ENCODE measurements around the gene OSBPL6. TPM values are rescaled to one million over a fixed set of nuclear protein-coding genes. Genes with fewer than 3 reads are reported as not detected.

Gene OSBPL6
- total RNA-seq, 4 donors from 2014 or later = 1.8 to 6.1 (median 3.4) TPM

GRCh38 chr2:178264211-178264610 is 69.9 kb downstream of the OSBPL6 start:
- no peaks in the 10 kb centered on the region for H3K9me3 ChIP-seq

GRCh38 chr2:178265851-178266250 is 71.5 kb downstream of the OSBPL6 start:
- H3K36me3 ChIP-seq = no peaks in the 10 kb centered on the region
- no peak for DNase-seq
- TF ChIP-seq CTCF (IDR thresholded peaks at IDR 0.05) (no peak), POLR2A (IDR thresholded peaks at IDR 0.05) (no peak)
- H3K4me1 ChIP-seq = no peaks in the 10 kb centered on the region
- no peaks in the 10 kb centered on the region for H3K27me3 ChIP-seq
- H3K27ac ChIP-seq = no peak overlapping the region
- no peak overlapping the region for H3K4me3 ChIP-seq
- intact Hi-C loops (cut with DNase I) = no loop called here
- WGBS, 2 donors = 71 to 80% methylated on average over 6 of the region's 6 CpGs
- H3K9me3 ChIP-seq = no peaks in the 10 kb centered on the region

More at GRCh38 chr2:178264211-178264610, 69.9 kb downstream of the OSBPL6 start:
- TF ChIP-seq POLR2A (IDR thresholded peaks at IDR 0.05) = no peak
- TF ChIP-seq CTCF (IDR thresholded peaks at IDR 0.05) = no peak
- H3K27me3 ChIP-seq = no peaks in the 10 kb centered on the region
- no peak for DNase-seq
- 67 to 73% methylated on average over 2 of the region's 2 CpGs for WGBS, 2 donors
- H3K4me3 ChIP-seq = no peak overlapping the region
- intact Hi-C loops (cut with DNase I) = no loop called here
- no peaks in the 10 kb centered on the region for H3K36me3 ChIP-seq
- H3K27ac ChIP-seq = no peak overlapping the region
- no peaks in the 10 kb centered on the region for H3K4me1 ChIP-seq

- no peaks in the 10 kb centered on the region for H3K9me3 ChIP-seq
- H3K27ac ChIP-seq = no peak overlapping the region
- no peaks in the 10 kb centered on the region for H3K27me3 ChIP-seq
- no peak overlapping the region for H3K4me3 ChIP-seq
- H3K36me3 ChIP-seq = no peaks in the 10 kb centered on the region
- TF ChIP-seq POLR2A (IDR thresholded peaks at IDR 0.05) = no peak
- DNase-seq = no peak
- peaks cover 0 to 5% (median 0%) of the 10 kb centered on the region in 3 donors for H3K4me1 ChIP-seq
- intact Hi-C loops (cut with DNase I) = no loop called here
- WGBS, 2 donors = 88 to 96% methylated on average over 5 of the region's 5 CpGs
These were observed 72.1 kb downstream of the OSBPL6 start for GRCh38 chr2:178266445-178266844.

GRCh38 chr2:178267660-178268059 is 73.3 kb downstream of the OSBPL6 start:
- intact Hi-C loops (cut with DNase I) = no loop called here
- TF ChIP-seq POLR2A (IDR thresholded peaks at IDR 0.05) = no peak
- no peak for TF ChIP-seq CTCF (IDR thresholded peaks at IDR 0.05)
- DNase-seq = no peak
- Histone ChIP-seq H3K4me1 (peaks cover 0 to 17% (median 4%) of the 10 kb centered on the region in 3 donors), H3K27ac (no peak overlapping the region), H3K9me3 (no peaks in the 10 kb centered on the region), H3K4me3 (no peak overlapping the region), H3K36me3 (no peaks in the 10 kb centered on the region), H3K27me3 (no peaks in the 10 kb centered on the region)
- WGBS, 2 donors = 89 to 90% methylated on average over 2 of the region's 2 CpGs

- Histone ChIP-seq H3K9me3 (no peaks in the 10 kb centered on the region), H3K27me3 (no peaks in the 10 kb centered on the region), H3K4me3 (no peak overlapping the region), H3K27ac (no peak overlapping the region), H3K4me1 (peaks cover 0 to 21% (median 5%) of the 10 kb centered on the region in 3 donors), H3K36me3 (no peaks in the 10 kb centered on the region)
- intact Hi-C loops (cut with DNase I) = no loop called here
- no peak for DNase-seq
- TF ChIP-seq CTCF (IDR thresholded peaks at IDR 0.05) (no peak), POLR2A (IDR thresholded peaks at IDR 0.05) (no peak)
These were observed 74.1 kb downstream of the OSBPL6 start for GRCh38 chr2:178268435-178268834.

Data from esophagus squamous epithelium (tissue), 5 donors.